ENCODE measurements around the gene GAD1. TPM values are rescaled to one million over a fixed set of nuclear protein-coding genes. Genes with fewer than 3 reads are reported as not detected.
A peak's percentile ranks its signal among the peaks of the same experiment; 100 is the strongest.

Gene GAD1
- total RNA-seq, 1 donor from 2014 or later: 0.43 TPM

DNA sequence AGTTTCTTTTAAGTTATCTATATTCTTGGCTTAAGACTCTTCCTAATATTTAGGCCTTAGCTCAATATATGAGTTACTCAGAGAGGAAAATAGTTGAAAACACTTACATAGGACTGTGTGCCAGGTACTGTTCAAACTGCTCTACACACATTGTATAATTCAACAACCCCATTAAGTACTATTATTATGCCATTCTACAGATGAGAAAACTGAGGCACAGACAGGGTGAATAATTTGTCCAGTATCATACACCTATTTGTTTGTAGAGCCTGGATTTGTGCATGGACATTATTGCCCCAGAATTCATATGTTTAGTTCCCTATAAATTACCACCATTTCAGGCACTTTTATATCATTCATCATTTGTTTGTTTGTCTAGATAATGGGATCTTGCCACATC is 17.7 kb upstream of the GAD1 start:
- TF ChIP-seq, protein P1, sequence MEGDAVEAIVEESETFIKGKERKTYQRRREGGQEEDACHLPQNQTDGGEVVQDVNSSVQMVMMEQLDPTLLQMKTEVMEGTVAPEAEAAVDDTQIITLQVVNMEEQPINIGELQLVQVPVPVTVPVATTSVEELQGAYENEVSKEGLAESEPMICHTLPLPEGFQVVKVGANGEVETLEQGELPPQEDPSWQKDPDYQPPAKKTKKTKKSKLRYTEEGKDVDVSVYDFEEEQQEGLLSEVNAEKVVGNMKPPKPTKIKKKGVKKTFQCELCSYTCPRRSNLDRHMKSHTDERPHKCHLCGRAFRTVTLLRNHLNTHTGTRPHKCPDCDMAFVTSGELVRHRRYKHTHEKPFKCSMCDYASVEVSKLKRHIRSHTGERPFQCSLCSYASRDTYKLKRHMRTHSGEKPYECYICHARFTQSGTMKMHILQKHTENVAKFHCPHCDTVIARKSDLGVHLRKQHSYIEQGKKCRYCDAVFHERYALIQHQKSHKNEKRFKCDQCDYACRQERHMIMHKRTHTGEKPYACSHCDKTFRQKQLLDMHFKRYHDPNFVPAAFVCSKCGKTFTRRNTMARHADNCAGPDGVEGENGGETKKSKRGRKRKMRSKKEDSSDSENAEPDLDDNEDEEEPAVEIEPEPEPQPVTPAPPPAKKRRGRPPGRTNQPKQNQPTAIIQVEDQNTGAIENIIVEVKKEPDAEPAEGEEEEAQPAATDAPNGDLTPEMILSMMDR (IDR thresholded peaks at IDR 0.05; ENCODE audit: unreplicated experiment): no peak
- Mint-ChIP-seq H3K4me3 (ENCODE audit: low read depth) (no peak overlapping the region), H3K27ac (no peak overlapping the region), H3K36me3 (ENCODE audit: insufficient read depth) (no peaks in the 10 kb centered on the region), H3K4me1 (ENCODE audit: low read depth) (no peaks in the 10 kb centered on the region), H3K9me3 (ENCODE audit: low read depth) (no peaks in the 10 kb centered on the region), H3K27me3 (no peaks in the 10 kb centered on the region)
- DNase-seq (ENCODE audit: low spot score, unreplicated experiment): no peak

DNA sequence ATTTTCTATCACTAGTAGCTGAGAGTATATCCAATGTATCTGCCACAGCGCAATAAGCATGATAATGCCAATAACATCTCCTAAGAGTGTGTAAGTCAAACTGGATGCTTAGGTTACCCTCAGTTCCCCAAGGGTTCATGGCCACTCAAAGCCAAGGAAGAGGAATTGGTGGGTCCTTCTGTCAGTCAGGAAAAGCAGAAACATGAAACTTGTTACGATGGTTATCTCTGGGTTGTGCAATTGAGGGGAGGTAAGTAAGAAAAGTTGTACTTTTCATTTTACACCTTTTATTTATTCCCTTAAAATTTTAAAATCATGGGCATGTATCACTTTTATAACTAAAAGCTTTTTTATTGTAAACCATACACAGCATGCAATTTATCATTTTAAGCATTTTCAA is 10.1 kb upstream of the GAD1 start:
- Mint-ChIP-seq H3K9me3 (ENCODE audit: low read depth) (no peaks in the 10 kb centered on the region), H3K4me3 (ENCODE audit: low read depth) (no peak overlapping the region), H3K27me3 (peaks cover 3% of the 10 kb centered on the region), H3K36me3 (ENCODE audit: insufficient read depth) (no peaks in the 10 kb centered on the region), H3K4me1 (ENCODE audit: low read depth) (no peaks in the 10 kb centered on the region), H3K27ac (no peak overlapping the region)
- DNase-seq (ENCODE audit: low spot score, unreplicated experiment): no peak
- TF ChIP-seq, protein P1 (IDR thresholded peaks at IDR 0.05; ENCODE audit: unreplicated experiment): no peak

GRCh38 chr2:170812710-170813600 is 3.7 kb upstream of the GAD1 start:
- H3K27me3 Mint-ChIP-seq: peaks cover 57% of the 10 kb centered on the region
- no peak overlapping the region for H3K4me3 Mint-ChIP-seq (ENCODE audit: low read depth)
- no peaks in the 10 kb centered on the region for H3K36me3 Mint-ChIP-seq (ENCODE audit: insufficient read depth)
- no peak for DNase-seq (ENCODE audit: low spot score, unreplicated experiment)
- H3K9me3 Mint-ChIP-seq (ENCODE audit: low read depth): no peaks in the 10 kb centered on the region
- H3K27ac Mint-ChIP-seq: no peak overlapping the region
- H3K4me1 Mint-ChIP-seq (ENCODE audit: low read depth): peaks cover 12% of the 10 kb centered on the region
- TF ChIP-seq, protein P1 (IDR thresholded peaks at IDR 0.05; ENCODE audit: unreplicated experiment): peak; percentile 79

GRCh38 chr2:170813611-170814532 is 2.8 kb upstream of the GAD1 start:
- TF ChIP-seq, protein P1 (IDR thresholded peaks at IDR 0.05; ENCODE audit: unreplicated experiment): no peak
- Mint-ChIP-seq H3K36me3 (ENCODE audit: insufficient read depth) (no peaks in the 10 kb centered on the region), H3K4me1 (ENCODE audit: low read depth) (peaks cover 19% of the 10 kb centered on the region), H3K4me3 (ENCODE audit: low read depth) (no peak overlapping the region), H3K9me3 (ENCODE audit: low read depth) (no peaks in the 10 kb centered on the region), H3K27me3 (peaks cover 65% of the 10 kb centered on the region), H3K27ac (no peak overlapping the region)
- DNase-seq (ENCODE audit: low spot score, unreplicated experiment): peak; percentile 45

DNA sequence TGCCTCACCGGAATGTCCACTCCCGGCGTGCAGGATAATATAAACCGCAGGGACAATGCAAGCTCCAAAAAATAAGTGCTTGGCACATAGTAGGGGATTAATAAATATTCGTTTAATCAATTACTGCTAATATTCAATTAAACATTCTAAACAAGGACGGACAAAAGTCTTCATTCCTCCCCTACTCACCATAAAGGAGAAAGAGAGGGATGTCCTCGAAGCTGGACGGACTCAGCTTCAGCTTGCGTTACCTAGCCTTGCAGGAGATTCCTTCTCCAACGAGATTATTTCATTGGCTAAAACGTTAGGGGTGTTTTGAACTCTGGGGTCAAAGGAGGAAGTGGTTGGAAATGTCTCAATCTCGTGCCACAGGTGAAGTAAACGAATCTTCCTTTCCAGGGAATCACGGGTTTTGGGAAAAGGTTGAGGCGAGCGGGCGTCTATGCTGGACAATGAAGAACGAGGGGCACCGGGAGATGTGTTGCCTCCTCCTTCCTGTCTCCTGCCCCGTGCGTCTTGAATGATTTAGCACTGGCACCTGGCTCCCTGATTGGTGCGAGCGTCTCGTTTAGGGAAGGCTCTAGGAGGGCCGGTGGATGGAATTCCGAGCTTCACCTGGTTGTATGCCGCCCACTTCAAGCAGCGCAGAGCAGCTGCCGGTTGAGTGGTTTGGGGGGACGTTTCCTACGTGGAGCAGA is 2.0 kb upstream of the GAD1 start:
- peaks cover 20% of the 10 kb centered on the region for H3K4me1 Mint-ChIP-seq (ENCODE audit: low read depth)
- H3K4me3 Mint-ChIP-seq (ENCODE audit: low read depth): no peak overlapping the region

More for the DNA sequence above, 2.0 kb upstream of the GAD1 start:
- TF ChIP-seq, protein P1 (IDR thresholded peaks at IDR 0.05; ENCODE audit: unreplicated experiment): no peak
- Mint-ChIP-seq H3K27me3 (peaks cover 70% of the 10 kb centered on the region), H3K9me3 (ENCODE audit: low read depth) (no peaks in the 10 kb centered on the region), H3K27ac (no peak overlapping the region), H3K36me3 (ENCODE audit: insufficient read depth) (no peaks in the 10 kb centered on the region)
- DNase-seq (ENCODE audit: low spot score, unreplicated experiment): no peak

All from progenitor cell of endocrine pancreas (in vitro differentiated cells).